Liver (tissue), 9 donors: Measurements from ENCODE around the gene ADRA2B. TPM values are rescaled to one million over a fixed set of nuclear protein-coding genes. Genes with fewer than 3 reads are reported as not detected.

Experiments used
- DNase-seq: peaks from one replicate; pipeline ENCODE4 v3.0.0-alpha.2; 2017; ENCODE audit warnings: low spot score
- H3K27ac ChIP-seq, 2 donors: one replicate each; pipeline ENCODE4 v1.7.0; 2013; ENCODE audit warnings: inconsistent platforms in 2 of 2, low read length in 2 of 2, control low read depth in 1 of 2, low read depth in 1 of 2, mild to moderate bottlenecking in 1 of 2
- H3K27me3 ChIP-seq, 4 donors: one replicate each; pipeline versions ENCODE4 v1.6.1 to v1.7.0; 2013; ENCODE audit warnings: low read length in 3 of 4, inconsistent platforms in 1 of 4, mild to moderate bottlenecking in 1 of 4, moderate library complexity in 1 of 4; ENCODE audit not compliant: control insufficient read depth in 4 of 4, insufficient read depth in 4 of 4
- H3K36me3 ChIP-seq, 4 donors: one replicate each; pipeline versions ENCODE4 v1.6.1 to v1.7.0; 2013; ENCODE audit warnings: low read length in 3 of 4, mild to moderate bottlenecking in 3 of 4, low read depth in 1 of 4, moderate library complexity in 1 of 4; ENCODE audit not compliant: control insufficient read depth in 4 of 4, insufficient read depth in 3 of 4
- H3K4me1 ChIP-seq, 4 donors: one replicate each; pipeline versions ENCODE4 v1.6.1 to v1.7.0; 2013; ENCODE audit warnings: low read length in 3 of 4, mild to moderate bottlenecking in 3 of 4, moderate library complexity in 1 of 4; ENCODE audit not compliant: control insufficient read depth in 4 of 4, insufficient read depth in 4 of 4
- H3K4me3 ChIP-seq, 3 donors: one replicate each; pipeline versions ENCODE4 v1.6.1 to v1.7.0; 2013; ENCODE audit warnings: low read length in 3 of 3, control low read depth in 1 of 3, low read depth in 1 of 3, mild to moderate bottlenecking in 1 of 3
- H3K9ac ChIP-seq, 2 donors: one replicate each; pipeline ENCODE4 v1.7.0; 2013; ENCODE audit warnings: low read length in 2 of 2, mild to moderate bottlenecking in 2 of 2, moderate library complexity in 2 of 2, control low read depth in 1 of 2, low read depth in 1 of 2
- H3K9me3 ChIP-seq, 4 donors: one replicate each; pipeline versions ENCODE4 v1.6.1 to v1.7.0; 2013; ENCODE audit warnings: low read length in 3 of 4; ENCODE audit not compliant: control insufficient read depth in 4 of 4
- CTCF ChIP-seq: fragments of 150-350 bp; IDR thresholded peaks from 2 replicates; pipeline ENCODE4 v1.5.1; 2017; ENCODE audit warnings: improper control_type of control experiment, low read depth, low read length; ENCODE audit not compliant: missing input control
- FOXA1 ChIP-seq: IDR thresholded peaks from 2 replicates; pipeline ENCODE4 v1.6.1; 2016; ENCODE audit warnings: antibody characterized with exemption
- FOXA2 ChIP-seq: IDR thresholded peaks from 2 replicates; pipeline ENCODE4 v1.6.1; 2016; ENCODE audit warnings: antibody characterized with exemption
- GABPA ChIP-seq, 2 donors: IDR thresholded peaks in 1 of 2; conservative IDR thresholded peaks in 1 of 2; 2 replicates each; pipeline ENCODE4 v1.6.1; 2016; ENCODE audit warnings: antibody characterized with exemption in 2 of 2, mild to moderate bottlenecking in 1 of 2, moderate library complexity in 1 of 2
- HNF4A ChIP-seq, 2 donors: conservative IDR thresholded peaks; 2 replicates each; pipeline ENCODE4 v1.6.1; 2016; ENCODE audit warnings: antibody characterized with exemption in 2 of 2, mild to moderate bottlenecking in 2 of 2
- HNF4G ChIP-seq: IDR thresholded peaks from 2 replicates; pipeline ENCODE4 v1.6.1; 2016; ENCODE audit warnings: antibody characterized with exemption
- JUND ChIP-seq, 2 donors: IDR thresholded peaks; 2 replicates each; pipeline ENCODE4 v1.6.1; 2016; ENCODE audit warnings: antibody characterized with exemption in 2 of 2
- NR2F2 ChIP-seq: IDR thresholded peaks from 2 replicates; pipeline ENCODE4 v1.6.1; 2016; ENCODE audit warnings: antibody characterized with exemption
- RAD21 ChIP-seq, 2 donors: IDR thresholded peaks; 2 replicates each; pipeline ENCODE4 v1.6.1; 2016; ENCODE audit warnings: antibody characterized with exemption in 2 of 2, mild to moderate bottlenecking in 2 of 2
- RXRA ChIP-seq, 2 donors: IDR thresholded peaks; 2 replicates each; pipeline ENCODE4 v1.6.1; 2017 to 2018; ENCODE audit warnings: antibody characterized with exemption in 2 of 2, mild to moderate bottlenecking in 1 of 2
- SP1 ChIP-seq: IDR thresholded peaks from 2 replicates; pipeline ENCODE4 v1.6.1; 2018; ENCODE audit warnings: antibody characterized with exemption, mild to moderate bottlenecking
- TAF1 ChIP-seq: conservative IDR thresholded peaks from 2 replicates; pipeline ENCODE4 v1.6.1; 2016; ENCODE audit warnings: antibody characterized with exemption, mild to moderate bottlenecking
- YY1 ChIP-seq: IDR thresholded peaks from 2 replicates; pipeline ENCODE4 v1.6.1; 2016; ENCODE audit warnings: antibody characterized with exemption, mild to moderate bottlenecking
- WGBS: extraction: QIAGEN DNeasy Blood & Tissue Kit; methylation state at CpG from one replicate; pipeline ENCODE4 v1.1.7; 2013; 5-methylcytosine and 5-hydroxymethylcytosine counted together
- polyA plus RNA-seq, 2 donors: library from polyadenylated mRNA; stranded (reverse) in 1 of 2; unstranded in 1 of 2; fragments of 200-250 nt in 1 of 2; fragments of >200 nt in 1 of 2; fragmentation: Nextera tagmentation in 1 of 2; extraction: Ambion mirVana in 1 of 2; gene quantifications; one replicate each; pipeline versions ENCODE4 v1.2.1 to v1.2.3, GENCODE V29; 2013 to 2015
- total RNA-seq, 2 donors: library from RNA; depleted of rRNA; stranded (reverse); fragments of >200 nt; gene quantifications; one replicate each; pipeline ENCODE4 v1.2.3, GENCODE V29; 2014
- TF ChIP-seq, protein P1 (sequence below): IDR thresholded peaks from 2 replicates; pipeline ENCODE4 v1.6.1; 2016; ENCODE audit warnings: antibody characterized with exemption
- TF ChIP-seq, protein P2 (sequence below): IDR thresholded peaks from 2 replicates; pipeline ENCODE4 v1.6.1; 2016; ENCODE audit warnings: antibody characterized with exemption, mild to moderate bottlenecking
- TF ChIP-seq, protein P3 (sequence below): IDR thresholded peaks from 2 replicates; pipeline ENCODE4 v1.6.1; 2016; ENCODE audit warnings: antibody characterized with exemption
- TF ChIP-seq, protein P4 (sequence below): IDR thresholded peaks from 2 replicates; pipeline ENCODE4 v1.6.1; 2016; ENCODE audit warnings: antibody characterized with exemption
- donor health status: healthy.
- donor health status: healthy.
- donor health status: healthy.
- donor health status: healthy.
- donor health status: healthy.

Gene ADRA2B
- total and polyA plus RNA-seq, 4 donors = 1.3 to 8.6 (median 3.0) TPM

- no peak for TF ChIP-seq JUND (IDR thresholded peaks at IDR 0.05)
- TF ChIP-seq, protein P1, sequence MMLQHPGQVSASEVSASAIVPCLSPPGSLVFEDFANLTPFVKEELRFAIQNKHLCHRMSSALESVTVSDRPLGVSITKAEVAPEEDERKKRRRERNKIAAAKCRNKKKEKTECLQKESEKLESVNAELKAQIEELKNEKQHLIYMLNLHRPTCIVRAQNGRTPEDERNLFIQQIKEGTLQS = no peak
- TF ChIP-seq HNF4A (conservative IDR thresholded peaks at IDR 0.05) = no peak
Observed at GRCh38 chr2:96111257-96111640, 5.1 kb downstream of the ADRA2B start (continued).

- H3K9me3 ChIP-seq = peaks cover 0 to 2% (median under 1%) of the 10 kb centered on the region in 4 donors
- no peak overlapping the region for H3K4me3 ChIP-seq
- H3K9ac ChIP-seq = no peak overlapping the region
- TF ChIP-seq FOXA1 (no peak), RXRA (IDR thresholded peaks at IDR 0.05) (no peak), YY1 (no peak), CTCF (no peak), NR2F2 (no peak), FOXA2 (no peak), HNF4G (no peak), SP1 (no peak), JUND (IDR thresholded peaks at IDR 0.05) (no peak), TAF1 (no peak), HNF4A (conservative IDR thresholded peaks at IDR 0.05) (no peak), GABPA (IDR thresholded peaks at IDR 0.05 in 1 of 2, conservative IDR thresholded peaks at IDR 0.05 in 1 of 2) (no peak), RAD21 (IDR thresholded peaks at IDR 0.05) (no peak)
- TF ChIP-seq, protein P2, sequence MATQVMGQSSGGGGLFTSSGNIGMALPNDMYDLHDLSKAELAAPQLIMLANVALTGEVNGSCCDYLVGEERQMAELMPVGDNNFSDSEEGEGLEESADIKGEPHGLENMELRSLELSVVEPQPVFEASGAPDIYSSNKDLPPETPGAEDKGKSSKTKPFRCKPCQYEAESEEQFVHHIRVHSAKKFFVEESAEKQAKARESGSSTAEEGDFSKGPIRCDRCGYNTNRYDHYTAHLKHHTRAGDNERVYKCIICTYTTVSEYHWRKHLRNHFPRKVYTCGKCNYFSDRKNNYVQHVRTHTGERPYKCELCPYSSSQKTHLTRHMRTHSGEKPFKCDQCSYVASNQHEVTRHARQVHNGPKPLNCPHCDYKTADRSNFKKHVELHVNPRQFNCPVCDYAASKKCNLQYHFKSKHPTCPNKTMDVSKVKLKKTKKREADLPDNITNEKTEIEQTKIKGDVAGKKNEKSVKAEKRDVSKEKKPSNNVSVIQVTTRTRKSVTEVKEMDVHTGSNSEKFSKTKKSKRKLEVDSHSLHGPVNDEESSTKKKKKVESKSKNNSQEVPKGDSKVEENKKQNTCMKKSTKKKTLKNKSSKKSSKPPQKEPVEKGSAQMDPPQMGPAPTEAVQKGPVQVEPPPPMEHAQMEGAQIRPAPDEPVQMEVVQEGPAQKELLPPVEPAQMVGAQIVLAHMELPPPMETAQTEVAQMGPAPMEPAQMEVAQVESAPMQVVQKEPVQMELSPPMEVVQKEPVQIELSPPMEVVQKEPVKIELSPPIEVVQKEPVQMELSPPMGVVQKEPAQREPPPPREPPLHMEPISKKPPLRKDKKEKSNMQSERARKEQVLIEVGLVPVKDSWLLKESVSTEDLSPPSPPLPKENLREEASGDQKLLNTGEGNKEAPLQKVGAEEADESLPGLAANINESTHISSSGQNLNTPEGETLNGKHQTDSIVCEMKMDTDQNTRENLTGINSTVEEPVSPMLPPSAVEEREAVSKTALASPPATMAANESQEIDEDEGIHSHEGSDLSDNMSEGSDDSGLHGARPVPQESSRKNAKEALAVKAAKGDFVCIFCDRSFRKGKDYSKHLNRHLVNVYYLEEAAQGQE = no peak
- TF ChIP-seq, protein P3, sequence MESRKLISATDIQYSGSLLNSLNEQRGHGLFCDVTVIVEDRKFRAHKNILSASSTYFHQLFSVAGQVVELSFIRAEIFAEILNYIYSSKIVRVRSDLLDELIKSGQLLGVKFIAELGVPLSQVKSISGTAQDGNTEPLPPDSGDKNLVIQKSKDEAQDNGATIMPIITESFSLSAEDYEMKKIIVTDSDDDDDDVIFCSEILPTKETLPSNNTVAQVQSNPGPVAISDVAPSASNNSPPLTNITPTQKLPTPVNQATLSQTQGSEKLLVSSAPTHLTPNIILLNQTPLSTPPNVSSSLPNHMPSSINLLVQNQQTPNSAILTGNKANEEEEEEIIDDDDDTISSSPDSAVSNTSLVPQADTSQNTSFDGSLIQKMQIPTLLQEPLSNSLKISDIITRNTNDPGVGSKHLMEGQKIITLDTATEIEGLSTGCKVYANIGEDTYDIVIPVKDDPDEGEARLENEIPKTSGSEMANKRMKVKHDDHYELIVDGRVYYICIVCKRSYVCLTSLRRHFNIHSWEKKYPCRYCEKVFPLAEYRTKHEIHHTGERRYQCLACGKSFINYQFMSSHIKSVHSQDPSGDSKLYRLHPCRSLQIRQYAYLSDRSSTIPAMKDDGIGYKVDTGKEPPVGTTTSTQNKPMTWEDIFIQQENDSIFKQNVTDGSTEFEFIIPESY = no peak
- TF ChIP-seq, protein P4, sequence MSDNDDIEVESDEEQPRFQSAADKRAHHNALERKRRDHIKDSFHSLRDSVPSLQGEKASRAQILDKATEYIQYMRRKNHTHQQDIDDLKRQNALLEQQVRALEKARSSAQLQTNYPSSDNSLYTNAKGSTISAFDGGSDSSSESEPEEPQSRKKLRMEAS = no peak
- H3K27ac ChIP-seq = peak overlapping the region in 1 of 2 donors; percentile 18
- H3K36me3 ChIP-seq = no peaks in the 10 kb centered on the region
- peaks cover 0 to 2% (median 0%) of the 10 kb centered on the region in 4 donors for H3K27me3 ChIP-seq
- no peak for DNase-seq
- WGBS = 90% methylated on average over 13 of the region's 13 CpGs
- no peaks in the 10 kb centered on the region for H3K4me1 ChIP-seq
Observed at GRCh38 chr2:96110621-96111256, 5.6 kb downstream of the ADRA2B start.
